Keratinocyte (primary cell): ENCODE results near the gene UQCRHL. TPM values are rescaled to one million over a fixed set of nuclear protein-coding genes. Genes with fewer than 3 reads are reported as not detected.

Experiments
- DNase-seq: peaks from one replicate; pipeline ENCODE4 v3.0.0-alpha.2; 2011; ENCODE audit warnings: low read depth, missing footprints, low spot score
- FAIRE-seq: peaks from 2 replicates; lab custom pipeline; 2011; peaks lifted over from hg19 to GRCh38; lab: Jason Lieb, UNC
- H2AFZ ChIP-seq: 2 replicates; pipeline ENCODE4 v1.6.0; 2012; ENCODE audit warnings: low read length, control low read depth, inconsistent platforms; ENCODE audit not compliant: control insufficient read depth
- H3K27ac ChIP-seq: 2 replicates; pipeline ENCODE4 v1.5.1; 2011; ENCODE audit warnings: low read length; ENCODE audit not compliant: control insufficient read depth, insufficient read depth
- H3K27me3 ChIP-seq: 3 replicates; pipeline ENCODE4 v1.6.0; 2011; ENCODE audit warnings: low read length; ENCODE audit not compliant: control insufficient read depth, insufficient read depth; ENCODE audit errors: extremely low read depth
- H3K36me3 ChIP-seq, 2 experiments: 2 replicates in 1 of 2; 3 replicates in 1 of 2; pipeline ENCODE4 v1.5.1; 2011; ENCODE audit warnings: low read length in 2 of 2, mild to moderate bottlenecking in 1 of 2; ENCODE audit not compliant: control insufficient read depth in 2 of 2, insufficient read depth in 2 of 2; ENCODE audit errors: extremely low read depth in 1 of 2
- H3K4me1 ChIP-seq: 3 replicates; pipeline ENCODE4 v1.5.1; 2011; ENCODE audit warnings: low read length; ENCODE audit not compliant: control insufficient read depth, insufficient read depth; ENCODE audit errors: extremely low read depth
- H3K4me2 ChIP-seq: 3 replicates; pipeline ENCODE4 v1.6.0; 2011; ENCODE audit warnings: low read depth, low read length; ENCODE audit not compliant: control insufficient read depth, insufficient read depth; ENCODE audit errors: extremely low read depth
- H3K4me3 ChIP-seq, 3 experiments: fragments of 200-600 bp in 1 of 3; sonication (generic) in 1 of 3; 2 replicates in 2 of 3; 3 replicates in 1 of 3; pipeline ENCODE4 v1.5.1; 2011 to 2016; ENCODE audit warnings: low read length in 3 of 3, mild to moderate bottlenecking in 3 of 3, control low read depth in 2 of 3, inconsistent platforms in 1 of 3, low read depth in 1 of 3, mixed read lengths in 1 of 3, mixed run types in 1 of 3, moderate library complexity in 1 of 3; ENCODE audit not compliant: control insufficient read depth in 2 of 3, insufficient read depth in 2 of 3; ENCODE audit errors: extremely low read depth in 1 of 3
- H3K79me2 ChIP-seq: 2 replicates; pipeline ENCODE4 v1.6.0; 2012; ENCODE audit warnings: low read length; ENCODE audit not compliant: control insufficient read depth, insufficient read depth
- H3K9ac ChIP-seq: 3 replicates; pipeline ENCODE4 v1.6.0; 2011; ENCODE audit warnings: low read length; ENCODE audit not compliant: control insufficient read depth, insufficient read depth; ENCODE audit errors: extremely low read depth
- H3K9me1 ChIP-seq: 3 replicates; pipeline ENCODE4 v1.6.0; 2011; ENCODE audit warnings: low read length; ENCODE audit not compliant: control insufficient read depth, insufficient read depth; ENCODE audit errors: extremely low read depth
- H3K9me3 ChIP-seq: 2 replicates; pipeline ENCODE4 v1.5.1; 2012; ENCODE audit warnings: low read depth, low read length; ENCODE audit not compliant: control insufficient read depth
- H4K20me1 ChIP-seq: 3 replicates; pipeline ENCODE4 v1.6.0; 2011; ENCODE audit warnings: low read length; ENCODE audit not compliant: control insufficient read depth, insufficient read depth; ENCODE audit errors: extremely low read depth
- CTCF ChIP-seq, 3 experiments: IDR thresholded peaks in 1 of 3; conservative IDR thresholded peaks in 1 of 3; optimal IDR thresholded peaks in 1 of 3; 2 replicates in 2 of 3; 3 replicates in 1 of 3; pipeline versions ENCODE3 to v1.5.1; 2011; ENCODE audit warnings: low read length in 3 of 3, mild to moderate bottlenecking in 3 of 3, moderate library complexity in 2 of 3, control low read depth in 1 of 3, inconsistent platforms in 1 of 3; ENCODE audit not compliant: insufficient read depth in 2 of 3; ENCODE audit errors: extremely low read depth in 1 of 3
- EZH2 ChIP-seq: IDR thresholded peaks from one replicate; pipeline ENCODE4 v1.6.1; 2012; ENCODE audit warnings: inconsistent platforms, mild to moderate bottlenecking, low read length, moderate library complexity
- dilution Hi-C: fragments of 300-500 bp; cut with MboI; formaldehyde crosslinking; loops from one replicate; pipeline ENCODE4 v1.7.0; 2020; ENCODE audit warnings: low sequenced_read_pairs; ENCODE audit not compliant: extremely low pct_ligation_motif_present
- polyA plus RNA-seq, 5 experiments: library from polyadenylated mRNA; depleted of rRNA in 3 of 5; stranded (reverse) in 3 of 5; stranded (forward) in 1 of 5; unstranded in 1 of 5; fragments of >200 nt; gene quantifications; 1 replicate in 1 of 5; 2 replicates in 3 of 5; 3 replicates in 1 of 5; pipeline versions ENCODE4 v1.2.1 to v1.2.3, GENCODE V29; 2011 to 2012; ENCODE audit warnings: missing spikeins in 2 of 5, low read depth in 1 of 5, low replicate concordance in 1 of 5

The UQCRHL gene
- polyA plus RNA-seq, 1 donor (not counting 4 experiments of a cell fraction or from before 2014, with no cell fraction given): 14.0 TPM

GRCh38 chr1:15849775-15850324, 42.4 kb upstream of the UQCRHL start:
- FAIRE-seq (no peak), DNase-seq (no peak)
- Histone ChIP-seq H3K36me3 (no peaks in the 10 kb centered on the region), H3K27me3 (no peaks in the 10 kb centered on the region), H3K4me3 (peak overlapping the region; percentile 62 to 93 (median 77)), H3K4me2 (peak overlapping the region; percentile 99), H4K20me1 (no peaks in the 10 kb centered on the region), H3K4me1 (peaks cover 26% of the 10 kb centered on the region), H2AFZ (peak overlapping the region; percentile 70), H3K79me2 (peaks cover 76% of the 10 kb centered on the region), H3K9ac (peak overlapping the region; percentile 99), H3K27ac (peak overlapping the region; percentile 95), H3K9me1 (no peaks in the 10 kb centered on the region), H3K9me3 (no peaks in the 10 kb centered on the region)
- TF ChIP-seq EZH2 (no peak), CTCF (optimal IDR thresholded peaks at IDR 0.05 in 1 of 3, IDR thresholded peaks at IDR 0.05 in 1 of 3, conservative IDR thresholded peaks at IDR 0.05 in 1 of 3; ENCODE audit: extremely low read depth in 1 of 3, insufficient read depth in 2 of 3, low read length in 3 of 3) (no peak)
- dilution Hi-C loops: no loop called here

GRCh38 chr1:15848929-15849774, 41.7 kb upstream of the UQCRHL start:
- no peaks in the 10 kb centered on the region for H4K20me1 ChIP-seq
- peak overlapping the region; percentile 62 to 93 (median 77) for H3K4me3 ChIP-seq
- dilution Hi-C loops: no loop called here
- H3K79me2 ChIP-seq: peaks cover 69% of the 10 kb centered on the region
- H3K9me1 ChIP-seq: no peaks in the 10 kb centered on the region
- peak overlapping the region; percentile 95 for H3K27ac ChIP-seq
- no peaks in the 10 kb centered on the region for H3K27me3 ChIP-seq
- DNase-seq: peak; percentile 36
- no peak for FAIRE-seq
- peak overlapping the region; percentile 99 for H3K9ac ChIP-seq
- H3K36me3 ChIP-seq: no peaks in the 10 kb centered on the region
- TF ChIP-seq CTCF (optimal IDR thresholded peaks at IDR 0.05 in 1 of 3, IDR thresholded peaks at IDR 0.05 in 1 of 3, conservative IDR thresholded peaks at IDR 0.05 in 1 of 3; ENCODE audit: extremely low read depth in 1 of 3, insufficient read depth in 2 of 3, low read length in 3 of 3): no peak
- TF ChIP-seq EZH2: no peak
- peak overlapping the region; percentile 99 for H3K4me2 ChIP-seq
- no peaks in the 10 kb centered on the region for H3K9me3 ChIP-seq
- peaks cover 26% of the 10 kb centered on the region for H3K4me1 ChIP-seq
- H2AFZ ChIP-seq: peak overlapping the region; percentile 70
